PC-9 (cell line): ENCODE results near the gene SUPT7L.

Experiments
- CTCF ChIP-seq: fragments of 200-600 bp; sonication (generic); conservative IDR thresholded peaks from 2 replicates; pipeline ENCODE4 v1.6.1; 2017; ENCODE audit warnings: mixed run types, antibody characterized with exemption, mild to moderate bottlenecking, moderate library complexity
- EZH2 ChIP-seq: fragments of 200-600 bp; sonication (generic); IDR thresholded peaks from 2 replicates; pipeline ENCODE4 v1.8.0; 2017; ENCODE audit warnings: antibody characterized with exemption, low read depth

GRCh38 chr2:27707462-27708256, 44.2 kb upstream of the SUPT7L start:
- no peak for TF ChIP-seq CTCF
- no peak for TF ChIP-seq EZH2
